GM12878 (cell line): ENCODE measurements around the gene MANEAL. TPM values are rescaled to one million over a fixed set of nuclear protein-coding genes. Genes with fewer than 3 reads are reported as not detected.

Source experiments
- ATAC-seq: fragments of 200-7000 bp; cut with Tn5 transposase; 3 replicates; pipeline ENCODE4 v1.9.1; 2020; ENCODE audit warnings: mild to moderate bottlenecking, moderate library complexity
- BruUV-seq: library from RNA; stranded (reverse); fragments of 400-500 nt; replicated peaks from 2 replicates; lab custom pipeline; 2021; lab: Mats Ljungman, UMichigan
- CTCF ChIA-PET: fragments of 300-600 bp; sonication (Branson Sonifier 250); formaldehyde crosslinking; extraction: SDS; loops from one replicate; lab custom pipeline; 2021; ENCODE audit warnings: inconsistent platforms; lab: Yijun Ruan, JAX
- POLR2A ChIA-PET: fragments of 350-600 bp; formaldehyde crosslinking; extraction: SDS; loops from one replicate; lab custom pipeline; 2021; ENCODE audit warnings: inconsistent platforms; lab: Charles Lee
- RAD21 ChIA-PET: fragments of 300-600 bp; sonication (Branson Sonifier 250); formaldehyde crosslinking; loops from one replicate; lab custom pipeline; 2023; ENCODE audit warnings: antibody characterized with exemption; ENCODE audit not compliant: unreplicated experiment; lab: Charles Lee
- SMC1A ChIA-PET: fragments of 300-600 bp; sonication (Branson Sonifier 250); formaldehyde crosslinking; loops from one replicate; lab custom pipeline; 2023; ENCODE audit not compliant: unreplicated experiment, uncharacterized antibody; lab: Charles Lee
- DNase-seq: peaks from one replicate; pipeline ENCODE4 v3.0.0-alpha.2; 2011; ENCODE audit warnings: low read depth, low spot score
- FAIRE-seq: peaks from 3 replicates; lab custom pipeline; 2011; peaks lifted over from hg19 to GRCh38; lab: Jason Lieb, UNC
- H2AFZ ChIP-seq: 2 replicates; pipeline ENCODE4 v1.6.0; 2011; ENCODE audit warnings: low read depth, low read length, control low read depth; ENCODE audit not compliant: control insufficient read depth
- H3K27ac ChIP-seq: 2 replicates; pipeline ENCODE4 v1.5.1; 2011; ENCODE audit warnings: control low read depth; ENCODE audit not compliant: control insufficient read depth, insufficient read depth
- H3K27me3 ChIP-seq, 2 experiments: replicated peaks in 1 of 2; 2 replicates each; pipeline versions ENCODE4 v1.6.0 to v1.6.1; 2011; ENCODE audit warnings: low read length in 1 of 2; ENCODE audit not compliant: control insufficient read depth in 2 of 2, insufficient read depth in 2 of 2
- H3K36me3 ChIP-seq, 2 experiments: 2 replicates each; pipeline ENCODE4 v1.5.1; 2011; ENCODE audit warnings: low read length in 1 of 2; ENCODE audit not compliant: control insufficient read depth in 2 of 2, insufficient read depth in 2 of 2
- H3K4me1 ChIP-seq: 2 replicates; pipeline ENCODE4 v1.6.1; 2011; ENCODE audit warnings: mild to moderate bottlenecking, low read length, moderate library complexity, mixed read lengths; ENCODE audit not compliant: control insufficient read depth, insufficient read depth
- H3K4me2 ChIP-seq: 2 replicates; pipeline ENCODE4 v1.6.0; 2011; ENCODE audit warnings: control low read depth; ENCODE audit not compliant: control insufficient read depth, insufficient read depth
- H3K4me3 ChIP-seq: fragments of 200-600 bp; sonication (generic); 2 replicates; pipeline ENCODE4 v1.5.1; 2016
- H3K79me2 ChIP-seq: 2 replicates; pipeline ENCODE4 v1.6.0; 2011; ENCODE audit warnings: low read length; ENCODE audit not compliant: control insufficient read depth, insufficient read depth
- H3K9ac ChIP-seq: 2 replicates; pipeline ENCODE4 v1.8.0; 2011; ENCODE audit warnings: low read length, control low read depth, mixed read lengths; ENCODE audit not compliant: control insufficient read depth, insufficient read depth
- H3K9me3 ChIP-seq: replicated peaks from 3 replicates; pipeline ENCODE4 v1.5.1; 2011; ENCODE audit warnings: mild to moderate bottlenecking, low read length; ENCODE audit not compliant: control insufficient read depth, insufficient read depth
- H4K20me1 ChIP-seq: 2 replicates; pipeline ENCODE4 v1.6.0; 2011; ENCODE audit not compliant: control insufficient read depth, insufficient read depth
- BMI1 ChIP-seq: fragments of 450-650 bp; IDR thresholded peaks from 2 replicates; pipeline ENCODE4 v1.6.1; 2016; ENCODE audit warnings: mild to moderate bottlenecking, moderate library complexity, borderline replicate concordance
- CREM ChIP-seq: IDR thresholded peaks from 2 replicates; pipeline ENCODE4 v1.6.1; 2014; ENCODE audit warnings: antibody characterized with exemption, low read depth
- JUNB ChIP-seq: IDR thresholded peaks from 2 replicates; pipeline ENCODE4 v1.6.1; 2016; ENCODE audit warnings: antibody characterized with exemption, mild to moderate bottlenecking
- MTA3 ChIP-seq: IDR thresholded peaks from 2 replicates; pipeline ENCODE4 v1.6.1; 2012; ENCODE audit warnings: low read length, inconsistent platforms, borderline replicate concordance
- NRF1 ChIP-seq: conservative IDR thresholded peaks from 2 replicates; pipeline ENCODE4 v1.6.1; 2011; ENCODE audit warnings: mild to moderate bottlenecking, low read depth, low read length, improper control_type of control experiment
- RUNX3 ChIP-seq: IDR thresholded peaks from 2 replicates; pipeline ENCODE4 v1.6.1; 2012; ENCODE audit warnings: low read length, inconsistent platforms
- WRNIP1 ChIP-seq: IDR thresholded peaks from 2 replicates; pipeline ENCODE4 v1.6.1; 2011; ENCODE audit warnings: low read depth, low read length, improper control_type of control experiment, borderline replicate concordance
- ZNF207 ChIP-seq: fragments of 450-650 bp; IDR thresholded peaks from 2 replicates; pipeline ENCODE4 v1.6.1; 2014; ENCODE audit warnings: antibody characterized with exemption, mild to moderate bottlenecking, borderline replicate concordance
- WGBS: methylation state at CpG from one replicate; pipeline ENCODE4 v1.1.6; 2016; ENCODE audit warnings: low lambda C conversion rate; ENCODE audit not compliant: insufficient replicate concordance, insufficient coverage; ENCODE audit errors: missing lambda C conversion rate; 5-methylcytosine and 5-hydroxymethylcytosine counted together
- in situ Hi-C: fragments of 300-500 bp; cut with MboI; formaldehyde crosslinking; loops from 9 replicates; pipeline ENCODE4 v1.14.3; 2018; ENCODE audit warnings: mixed read lengths
- intact Hi-C: fragments of 100-400 bp; cut with micrococcal nuclease; formaldehyde crosslinking; loops from one replicate; pipeline ENCODE4 v1.14.2; 2022; ENCODE audit not compliant: unreplicated experiment
- polyA plus RNA-seq, 11 experiments: library from polyadenylated mRNA; depleted of rRNA in 4 of 11; unstranded in 6 of 11; stranded (reverse) in 5 of 11; fragments of >200 nt; fragmentation: Nextera tagmentation in 4 of 11; fragmentation: Illumina TruSeq in 1 of 11; extraction: Ambion mirVana in 4 of 11; extraction: Trizol in 1 of 11; gene quantifications; 1 replicate in 1 of 11; 2 replicates in 10 of 11; pipeline versions ENCODE4 v1.2.1 to v1.2.3, GENCODE V29; 2011 to 2016; ENCODE audit warnings: inconsistent platforms in 2 of 11, missing spikeins in 2 of 11, low read depth in 1 of 11
- total RNA-seq, 4 experiments: library from RNA; depleted of rRNA in 3 of 4; stranded (reverse); fragments of >200 nt in 3 of 4; fragmentation: Illumina TruSeq in 1 of 4; extraction: Trizol in 1 of 4; gene quantifications; 2 replicates each; pipeline versions ENCODE4 v1.2.1 to v1.2.3, GENCODE V29; 2013 to 2021

MANEAL gene
- total and polyA plus RNA-seq, 10 of the 15 experiments (the other 5 are each of a cell fraction or from before 2014, with no cell fraction given) = 0.83 to 11.1 (median 5.7) TPM

- ATAC-seq (no peak), FAIRE-seq (peak; percentile 18), DNase-seq (no peak)
- Histone ChIP-seq H3K4me2 (no peak overlapping the region), H3K27ac (no peak overlapping the region), H3K4me1 (peaks cover 7% of the 10 kb centered on the region; the same call in 1 of the 2 replicates), H3K27me3 (no peaks in the 10 kb centered on the region), H4K20me1 (no peaks in the 10 kb centered on the region), H3K79me2 (no peaks in the 10 kb centered on the region), H3K4me3 (no peak overlapping the region), H2AFZ (no peak overlapping the region), H3K36me3 (peaks cover 9 to 20% of the 10 kb centered on the region in 2 experiments), H3K9me3 (no peaks in the 10 kb centered on the region)
- WGBS = 80% methylated on average over 9 of the region's 9 CpGs
- ChIA-PET CTCF (interaction anchor here (0.5 to 0.7 kb wide), 2 partner anchors 75 to 1492 kb away, joined by 3 read pairs; no protein-coding TSS in a partner anchor), RAD21 (interaction anchor here (1.0 kb wide), 1 partner anchor 15 kb away, joined by 3 read pairs; the partner anchor contains the start of genes C1orf122 and YRDC), SMC1A (interaction anchor here (0.9 to 1.3 kb wide), 2 partner anchors 15 to 126 kb away, joined by 3 to 4 read pairs; partner anchors contain the start of gene YRDC), POLR2A (no interaction called here)
- in situ Hi-C loops = no loop called here
- no TSS peak for BruUV-seq
- TF ChIP-seq CREM = no peak
- no peak for TF ChIP-seq MTA3
- no peak for TF ChIP-seq ZNF207
- no peak for TF ChIP-seq NRF1
- no peak for TF ChIP-seq BMI1
- TF ChIP-seq RUNX3 = 0 out of 2 replicates have a peak, but pooled peaks have one; percentile 26
- TF ChIP-seq WRNIP1 = no peak
- TF ChIP-seq JUNB = no peak
- TF ChIP-seq, all 136 proteins: peak for 1
- no peak overlapping the region for H3K9ac ChIP-seq
- intact Hi-C loops = no loop called here
These were observed 29.5 kb downstream of the MANEAL start for GRCh38 chr1:37822906-37823815.
